HG03342 (cell line): ENCODE data around the gene UTS2R.

Experiments used
- ATAC-seq: cut with Tn5 transposase; IDR thresholded peaks from one replicate; pipeline ENCODE4 v1.9.1; 2021; ENCODE audit warnings: mild to moderate bottlenecking, moderate library complexity; ENCODE audit not compliant: unreplicated experiment

UTS2R gene

GRCh38 chr17:82388223-82388921, 16.8 kb downstream of the UTS2R start:
- ATAC-seq = no peak

GRCh38 chr17:82388922-82389283, 17.3 kb downstream of the UTS2R start:
- no peak for ATAC-seq

DNA sequence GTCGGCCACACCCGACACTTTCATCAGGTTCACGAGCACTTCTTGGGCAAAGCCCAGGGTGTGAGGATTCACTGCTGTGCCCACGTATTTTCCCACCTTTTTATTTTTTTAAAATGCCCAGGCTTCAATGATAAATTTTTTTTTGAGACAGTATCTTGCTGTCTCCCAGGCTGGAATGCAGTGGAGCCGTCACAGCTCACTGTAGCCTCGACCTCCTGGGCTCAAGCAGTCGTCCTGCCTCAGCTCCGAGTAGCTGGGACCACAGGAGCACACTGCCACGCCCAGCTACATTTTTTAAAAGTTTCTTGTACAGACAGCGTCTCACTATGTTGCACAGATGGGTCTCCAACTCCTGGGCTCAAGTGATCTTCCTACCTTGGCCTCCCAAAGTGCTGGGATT, 17.8 kb downstream of the UTS2R start:
- no peak for ATAC-seq

GRCh38 chr17:82390015-82390859, 18.7 kb downstream of the UTS2R start:
- ATAC-seq = no peak

DNA sequence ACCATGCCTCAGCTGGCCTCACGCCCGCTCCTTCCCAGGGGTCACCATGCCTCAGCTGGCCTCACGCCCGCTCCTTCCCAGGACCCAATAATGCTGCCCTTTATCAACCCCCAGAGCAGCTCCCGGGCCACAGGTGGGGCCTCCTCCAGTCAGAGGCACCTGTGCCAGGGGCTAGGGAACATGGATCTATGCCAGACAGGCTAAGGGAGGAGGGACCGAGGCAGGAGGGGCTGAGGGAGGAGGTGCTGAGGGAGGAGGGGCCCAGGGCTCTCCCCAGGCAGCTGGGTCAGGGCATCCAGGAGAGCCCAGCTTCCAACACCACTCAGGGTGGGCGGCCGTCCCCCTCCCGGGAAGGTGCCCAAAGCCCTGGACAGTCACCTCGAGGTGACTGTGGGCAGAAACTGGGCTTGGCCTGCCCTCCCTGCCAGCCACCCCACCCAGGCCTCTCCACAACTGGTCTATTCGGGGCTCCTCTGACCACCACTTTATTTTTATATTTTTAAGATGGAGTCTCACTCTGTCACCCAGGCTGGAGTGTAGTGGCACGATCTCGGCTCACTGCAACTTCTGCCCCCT, 19.4 kb downstream of the UTS2R start:
- ATAC-seq = no peak

DNA sequence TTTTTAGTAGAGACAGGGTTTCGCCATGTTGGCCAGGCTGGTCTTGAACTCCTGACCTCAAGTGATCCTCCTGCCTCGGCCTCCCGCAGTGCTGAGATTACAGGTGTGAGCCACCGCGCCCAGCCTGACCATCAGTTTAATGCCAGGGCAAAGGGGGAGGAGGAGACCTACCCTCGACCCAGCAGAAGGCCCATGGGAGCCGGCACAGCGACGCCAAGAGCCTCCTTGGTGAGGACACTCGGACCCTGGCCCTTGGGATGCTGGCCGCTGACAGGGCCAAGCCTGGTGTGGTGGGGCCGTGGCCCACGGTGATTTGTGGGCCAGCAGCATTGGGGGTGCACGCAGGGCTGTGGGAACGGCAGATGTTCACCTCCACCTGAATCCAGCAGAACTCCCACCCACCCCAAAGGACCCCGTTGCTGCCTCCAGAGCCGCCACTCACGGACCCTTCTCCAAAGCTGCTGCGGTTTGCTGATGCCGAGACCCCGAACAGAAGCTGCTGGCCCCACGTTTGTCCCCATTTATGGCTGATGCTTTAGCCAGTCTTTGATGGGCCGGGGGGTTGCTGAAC, 20.0 kb downstream of the UTS2R start:
- ATAC-seq = no peak

DNA sequence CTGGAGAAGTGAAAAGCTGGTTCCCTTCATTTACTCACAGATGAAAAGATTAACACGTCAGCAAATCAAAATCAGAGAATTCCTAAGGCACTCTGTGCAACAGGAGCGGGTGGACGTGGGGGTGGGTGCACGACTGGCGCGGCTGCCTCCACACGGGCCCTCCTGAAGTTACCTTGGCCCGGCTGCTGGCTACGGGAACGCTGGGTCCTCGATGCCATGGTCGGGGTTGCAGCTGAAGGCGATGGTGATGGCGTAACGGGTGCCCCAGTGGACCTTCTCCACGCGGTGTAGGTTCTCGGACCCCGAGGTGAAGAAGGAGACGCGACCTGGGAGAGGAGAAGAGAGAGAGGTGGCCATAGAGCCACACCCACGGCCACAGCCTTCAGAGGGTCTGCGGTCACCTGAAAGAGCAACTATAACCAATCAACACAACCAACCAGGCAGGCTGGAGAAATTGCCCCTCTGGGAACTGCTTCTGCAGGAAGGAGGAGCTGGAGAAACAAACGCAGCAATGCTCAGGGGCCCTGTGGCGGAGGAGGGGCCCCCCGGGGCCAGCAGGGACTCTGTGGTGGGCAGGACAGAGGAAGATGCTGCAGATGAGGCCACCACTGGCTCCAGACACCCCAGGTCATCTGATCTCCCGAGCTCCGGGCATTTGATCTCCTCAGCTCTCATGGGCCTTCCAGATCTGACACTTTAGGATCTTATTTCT, 20.8 kb downstream of the UTS2R start:
- ATAC-seq = no peak

DNA sequence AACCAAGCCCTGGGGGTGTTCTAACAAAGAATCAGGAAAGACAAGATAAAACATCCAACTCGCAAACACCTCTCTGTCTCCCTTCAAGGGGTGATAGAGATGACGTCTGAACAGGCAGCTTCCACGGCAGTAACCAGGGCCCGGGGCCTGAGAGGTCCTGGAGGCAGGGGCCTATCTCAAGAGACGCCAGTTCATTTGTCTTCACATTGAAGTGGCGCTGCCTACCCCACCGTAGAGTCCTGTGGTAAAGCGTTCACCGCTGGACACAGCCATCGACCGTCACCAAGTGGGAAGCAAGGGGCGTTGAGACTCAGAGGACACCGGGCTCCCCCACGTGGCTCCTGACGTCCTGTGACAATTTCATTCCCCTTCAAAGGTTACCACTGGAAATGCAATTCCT, 21.4 kb downstream of the UTS2R start:
- ATAC-seq = no peak

DNA sequence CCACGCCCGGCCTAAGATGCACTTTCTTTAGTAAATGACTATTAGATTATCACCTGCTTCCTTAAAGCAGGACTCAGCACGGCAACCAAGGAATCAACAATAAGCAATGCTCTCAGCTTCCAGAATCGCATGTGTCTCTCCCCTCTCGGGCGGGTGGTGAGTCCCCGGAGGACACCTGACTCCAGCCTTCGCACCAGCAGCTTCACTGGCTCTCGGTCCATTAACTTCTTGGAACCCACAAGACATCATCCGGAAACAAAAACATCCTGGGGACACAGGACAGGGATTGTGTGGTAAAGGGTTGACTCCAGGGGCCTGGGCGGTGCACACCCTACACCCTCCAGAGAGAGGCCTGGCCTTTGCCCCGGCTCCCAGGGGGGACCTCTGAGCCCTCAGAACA, 22.7 kb downstream of the UTS2R start:
- ATAC-seq = no peak

- no peak for ATAC-seq
These were observed 25.3 kb downstream of the UTS2R start for GRCh38 chr17:82396601-82397435.

- ATAC-seq = no peak
These were observed 26.1 kb downstream of the UTS2R start for GRCh38 chr17:82397449-82398335.

GRCh38 chr17:82399041-82399441, 27.5 kb downstream of the UTS2R start:
- no peak for ATAC-seq

DNA sequence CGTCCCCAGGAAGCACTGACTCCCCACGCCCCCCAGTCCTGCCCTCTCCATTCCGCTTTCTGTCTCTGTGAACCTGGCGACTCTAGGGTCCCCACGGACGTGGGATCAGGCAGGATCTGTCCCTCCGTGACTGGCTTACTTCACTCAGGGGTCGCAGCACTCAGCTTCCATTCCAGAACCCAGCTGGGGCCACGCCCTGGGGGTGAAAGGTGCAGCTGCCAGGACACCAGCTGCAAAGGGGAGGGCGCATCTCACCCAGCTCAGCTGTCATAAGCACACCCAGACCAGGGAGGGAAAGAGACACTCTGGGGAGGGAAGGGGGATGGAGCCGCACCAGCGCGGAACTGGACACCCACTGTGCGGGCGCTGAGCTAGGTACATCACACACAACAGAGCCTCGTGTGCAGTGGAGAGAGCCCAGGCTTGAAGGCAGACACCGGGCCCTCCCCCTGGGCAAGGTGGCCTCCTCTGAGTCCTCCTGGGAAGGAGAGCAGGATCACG, 28.1 kb downstream of the UTS2R start:
- ATAC-seq = no peak

DNA sequence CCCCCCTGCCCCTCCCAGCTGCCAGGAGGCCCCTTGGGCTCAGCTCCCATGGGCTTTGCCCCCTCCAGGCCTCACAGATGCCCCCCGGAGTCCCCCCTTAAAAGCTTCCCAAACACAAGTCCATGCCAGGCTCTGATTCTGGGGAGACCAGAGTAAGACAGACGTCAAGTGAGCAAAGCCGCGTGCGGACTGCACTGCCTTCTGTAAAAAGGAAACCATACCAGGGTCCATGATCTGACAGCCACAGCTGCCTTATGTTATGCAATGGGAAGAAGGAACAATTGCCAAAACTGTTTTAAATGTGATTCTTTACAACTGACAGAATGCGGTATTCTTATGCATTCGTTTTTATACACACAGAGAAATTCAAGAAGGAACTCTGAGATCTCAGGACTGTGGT, 28.6 kb downstream of the UTS2R start:
- ATAC-seq = no peak

- no peak for ATAC-seq
These were observed 29.3 kb downstream of the UTS2R start for GRCh38 chr17:82400830-82401229.

DNA sequence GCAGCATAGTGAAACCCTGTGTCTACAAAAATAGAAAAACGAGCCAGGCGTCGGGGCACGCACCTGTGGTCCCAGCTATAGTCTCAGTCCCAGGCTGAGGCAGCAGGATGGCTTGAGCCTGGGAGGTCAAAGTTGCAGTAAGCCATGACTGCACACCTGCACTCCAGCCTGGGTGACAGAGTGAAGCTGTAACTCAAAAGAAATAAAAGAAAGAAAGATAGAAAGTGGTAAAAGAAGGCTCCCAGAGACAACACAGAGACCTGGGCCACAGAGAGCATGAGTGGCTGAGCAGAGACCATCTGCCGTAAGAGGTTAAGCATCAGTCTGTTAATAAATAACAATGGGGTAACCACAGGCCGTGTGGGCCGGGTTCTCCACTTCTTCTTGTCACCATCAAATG, 31.3 kb downstream of the UTS2R start:
- ATAC-seq = peak; percentile 63

DNA sequence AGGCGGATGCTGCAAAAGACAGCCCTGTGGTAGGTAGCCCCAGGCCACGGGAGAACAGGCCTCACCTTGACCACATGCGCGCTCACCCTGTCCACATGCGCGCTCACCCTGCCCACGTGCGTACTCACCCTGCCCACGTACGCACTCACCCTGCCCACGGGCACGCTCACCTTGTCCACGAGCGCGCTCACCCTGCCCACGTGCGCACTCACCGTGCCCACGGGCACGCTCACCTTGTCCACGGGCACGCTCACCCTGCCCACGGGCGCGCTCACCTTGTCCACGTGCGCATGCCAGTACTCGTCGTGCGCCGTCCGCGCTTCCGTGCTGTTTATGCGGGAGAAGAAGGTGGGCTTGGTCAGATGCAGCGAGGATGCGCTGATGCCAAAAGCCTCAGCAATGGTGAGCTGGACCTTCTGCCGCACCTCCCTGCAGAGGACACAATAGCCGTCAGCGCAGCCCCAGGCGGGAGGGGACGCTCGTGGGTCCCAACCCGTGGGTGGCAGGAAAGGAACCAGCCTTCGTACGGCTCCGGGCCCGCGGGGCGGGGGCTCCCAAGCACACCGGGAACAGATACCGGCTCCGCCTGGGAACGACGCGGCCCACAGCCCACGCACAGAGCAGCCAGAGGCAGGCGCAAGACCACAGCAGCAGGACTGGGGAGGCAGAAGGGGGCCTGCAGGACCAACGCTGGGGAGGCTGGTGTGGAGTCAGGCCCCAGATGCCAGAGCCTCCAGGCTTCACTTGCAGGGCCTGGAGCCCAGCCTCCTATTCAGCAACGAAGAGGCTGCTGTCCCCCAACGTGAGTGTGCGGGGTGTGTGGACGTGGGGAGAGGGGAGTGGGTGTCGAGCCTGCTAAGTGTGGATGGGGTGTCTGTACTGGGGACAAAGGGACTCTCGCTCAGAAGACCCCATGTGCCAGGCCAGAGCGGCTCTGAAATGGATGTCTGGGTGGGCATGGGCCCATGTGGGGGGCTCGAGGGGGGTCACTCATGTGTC, 32.4 kb downstream of the UTS2R start:
- no peak for ATAC-seq

GRCh38 chr17:82405051-82405450, 33.5 kb downstream of the UTS2R start:
- ATAC-seq = no peak
